Stromal cell of bone marrow (primary cell): ENCODE measurements around the gene B3GNT3.

Source experiments
- DNase-seq: peaks from one replicate; pipeline ENCODE4 v3.0.0-alpha.2; 2012; ENCODE audit warnings: low read depth

Gene B3GNT3

DNA sequence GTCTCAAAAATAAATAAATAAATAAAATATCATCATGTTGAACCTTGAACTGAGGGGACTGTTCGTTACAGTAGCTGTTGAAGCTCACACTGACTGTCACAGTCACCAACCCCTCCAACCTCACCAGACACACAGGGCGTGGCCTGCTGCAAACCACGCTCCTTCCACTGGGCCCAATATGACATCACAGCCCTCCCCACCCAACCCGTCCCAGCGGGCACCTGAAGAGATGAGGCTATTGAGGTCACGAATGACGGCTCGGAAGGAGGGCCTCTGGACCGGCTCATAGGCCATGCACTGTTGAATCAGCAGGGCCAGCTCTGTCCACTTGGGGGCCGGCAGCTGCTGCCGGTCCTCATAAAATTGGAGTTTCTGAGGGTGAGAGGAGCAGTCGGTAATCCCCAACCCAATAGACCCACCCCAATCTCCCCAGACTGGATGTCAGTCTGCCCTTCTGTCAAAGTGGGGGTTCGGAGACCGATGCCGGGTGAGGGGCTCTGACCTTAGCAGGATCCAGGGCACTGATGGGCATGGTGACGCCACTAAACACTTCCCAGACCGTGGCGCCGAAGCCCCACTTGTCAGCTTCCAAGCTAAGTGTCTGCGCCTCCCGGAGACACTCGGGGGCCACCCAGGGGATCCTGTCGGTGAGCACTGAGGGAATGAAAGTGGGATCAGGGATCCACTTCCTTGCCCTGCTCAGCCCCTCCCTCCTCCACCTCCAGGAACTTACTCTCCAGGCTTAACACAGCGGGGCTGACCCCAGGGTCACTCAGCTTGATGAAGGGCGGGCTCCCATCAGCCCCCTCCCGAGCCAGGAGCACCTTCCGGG is 39.6 kb downstream of the B3GNT3 start:
- no peak for DNase-seq

DNA sequence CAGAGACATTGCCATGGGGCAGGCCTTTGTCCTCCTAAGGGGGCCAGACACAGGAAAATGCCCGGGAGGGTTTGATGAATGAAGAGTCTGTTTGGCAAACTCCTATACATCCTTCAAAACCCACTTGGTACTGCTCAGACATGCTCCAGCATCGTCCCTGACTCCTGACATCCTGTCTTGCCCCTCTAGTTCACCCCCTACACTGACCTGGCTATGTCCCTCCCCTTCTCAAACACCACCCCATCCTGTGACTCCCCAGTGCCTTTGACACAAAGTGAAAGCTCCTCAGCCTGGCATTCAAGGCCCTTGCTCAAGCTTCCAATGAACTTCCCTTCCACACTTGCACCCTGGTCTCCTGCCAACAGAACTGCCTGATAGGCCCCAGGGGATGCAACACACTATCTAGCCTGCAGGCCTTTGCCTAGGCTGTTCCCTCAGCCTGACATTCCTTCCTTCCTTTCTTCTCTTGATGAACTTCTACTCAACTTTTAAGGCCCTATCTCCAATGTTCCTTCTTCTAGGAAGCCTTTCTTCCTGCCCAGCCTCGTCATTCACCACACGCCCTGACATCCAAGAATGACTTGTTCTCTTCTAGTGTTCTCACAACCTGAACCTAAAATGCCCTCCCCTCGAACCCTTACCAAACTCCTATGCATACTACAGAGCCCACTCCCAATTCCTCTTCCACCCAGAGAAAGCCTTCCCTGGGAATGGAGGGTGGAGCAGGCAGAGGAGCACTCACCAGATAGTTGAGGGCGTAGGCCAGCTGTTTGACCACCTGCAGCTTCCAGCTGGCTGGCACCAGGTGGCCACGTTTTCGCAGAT is 40.5 kb downstream of the B3GNT3 start:
- no peak for DNase-seq

GRCh38 chr19:17836530-17836929 is 41.6 kb downstream of the B3GNT3 start:
- no peak for DNase-seq

DNA sequence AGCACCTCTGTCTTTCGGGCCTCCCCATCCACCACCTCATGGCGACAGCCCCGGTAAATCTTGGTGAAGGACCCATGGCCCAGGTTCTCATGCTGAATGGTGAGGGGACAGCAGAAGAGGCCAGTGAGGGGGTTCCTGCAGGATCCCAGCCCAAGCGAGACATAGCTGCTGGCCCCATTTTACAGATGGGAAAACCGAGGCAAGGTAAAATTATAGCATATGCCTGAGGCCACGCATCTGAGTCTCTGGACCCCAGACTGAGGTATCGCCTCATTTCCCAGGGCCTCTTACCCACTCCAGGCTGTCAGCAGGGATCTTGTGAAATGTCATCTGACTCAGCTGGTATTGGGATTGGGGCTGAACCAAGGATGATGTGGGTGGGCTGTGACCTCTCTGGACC is 43.0 kb downstream of the B3GNT3 start:
- no peak for DNase-seq

- no peak for DNase-seq
Observed at GRCh38 chr19:17840019-17840418, 45.1 kb downstream of the B3GNT3 start.

GRCh38 chr19:17841371-17841809 is 46.5 kb downstream of the B3GNT3 start:
- DNase-seq: no peak

DNA sequence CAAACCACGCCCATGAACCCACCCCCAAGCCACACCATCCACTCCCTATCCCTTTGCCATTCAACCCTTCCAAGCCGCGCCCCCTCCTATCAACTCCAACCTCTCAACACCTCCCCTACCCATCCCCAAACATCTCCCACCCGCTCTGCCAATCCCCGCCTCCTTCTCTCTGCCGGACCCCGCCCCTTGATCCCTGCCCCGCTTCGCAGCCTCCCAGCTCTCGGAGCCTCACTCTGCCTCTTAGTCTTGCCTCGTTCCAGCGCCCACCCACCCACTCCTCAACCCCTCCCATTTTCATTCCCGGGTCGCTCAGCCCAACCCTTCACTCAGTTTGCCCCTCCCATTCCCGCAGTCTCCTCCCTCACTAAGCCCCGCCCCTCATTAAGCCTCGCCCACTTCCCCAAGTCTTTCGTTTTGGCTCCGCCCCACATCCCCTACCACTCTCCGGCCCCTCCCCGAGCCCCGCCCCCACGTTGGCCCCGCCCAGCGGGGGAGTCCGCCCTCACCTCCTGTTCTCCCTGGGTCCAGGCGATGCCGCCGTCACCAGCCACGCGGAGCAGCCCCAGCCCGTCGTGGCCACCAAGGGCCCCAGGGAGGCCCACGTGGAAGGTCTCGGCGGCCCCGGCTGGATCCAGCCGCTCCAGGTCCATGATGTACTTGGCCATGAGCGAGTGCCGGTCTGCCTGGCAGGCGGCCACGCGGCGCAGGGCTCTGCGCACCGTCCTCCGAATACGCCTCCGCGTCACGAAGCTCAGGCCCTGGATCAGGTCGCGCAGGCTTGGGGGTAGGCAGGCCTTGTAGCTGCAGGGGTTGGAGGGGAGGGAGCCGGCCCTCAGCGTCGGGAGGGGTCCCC is 47.1 kb downstream of the B3GNT3 start:
- DNase-seq: peak; percentile 31

DNA sequence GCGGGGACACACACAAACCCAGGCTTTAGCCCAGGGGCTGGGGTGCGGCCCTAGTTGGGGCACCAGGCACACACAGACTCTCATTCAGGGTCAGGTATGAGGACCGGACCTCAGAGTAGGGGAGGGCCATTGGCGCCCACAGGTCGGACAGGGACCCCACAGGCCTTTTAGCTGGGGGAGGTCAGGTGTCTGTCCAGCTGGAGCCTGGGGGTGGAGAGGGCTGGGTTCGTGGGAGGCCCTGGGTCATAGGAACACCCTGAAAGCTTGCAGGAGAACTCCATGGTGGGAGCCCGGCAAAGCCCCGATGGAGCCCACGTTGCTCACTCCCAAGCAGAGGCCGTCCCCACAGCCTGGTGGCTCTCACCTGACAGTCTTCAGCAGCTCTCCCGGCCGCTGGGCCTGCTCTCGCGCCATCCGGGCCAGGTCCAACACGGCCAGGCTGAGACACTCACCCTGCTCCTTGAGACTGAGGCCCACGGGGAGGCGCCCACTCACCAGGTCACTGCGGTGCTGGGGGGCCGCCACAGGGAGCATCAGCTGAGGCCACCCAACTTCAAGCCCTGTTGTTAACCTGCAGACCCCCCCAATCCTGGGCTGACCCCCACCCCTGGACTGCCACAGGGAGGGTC is 47.8 kb downstream of the B3GNT3 start:
- no peak for DNase-seq

GRCh38 chr19:17843292-17843827 is 48.4 kb downstream of the B3GNT3 start:
- no peak for DNase-seq

DNA sequence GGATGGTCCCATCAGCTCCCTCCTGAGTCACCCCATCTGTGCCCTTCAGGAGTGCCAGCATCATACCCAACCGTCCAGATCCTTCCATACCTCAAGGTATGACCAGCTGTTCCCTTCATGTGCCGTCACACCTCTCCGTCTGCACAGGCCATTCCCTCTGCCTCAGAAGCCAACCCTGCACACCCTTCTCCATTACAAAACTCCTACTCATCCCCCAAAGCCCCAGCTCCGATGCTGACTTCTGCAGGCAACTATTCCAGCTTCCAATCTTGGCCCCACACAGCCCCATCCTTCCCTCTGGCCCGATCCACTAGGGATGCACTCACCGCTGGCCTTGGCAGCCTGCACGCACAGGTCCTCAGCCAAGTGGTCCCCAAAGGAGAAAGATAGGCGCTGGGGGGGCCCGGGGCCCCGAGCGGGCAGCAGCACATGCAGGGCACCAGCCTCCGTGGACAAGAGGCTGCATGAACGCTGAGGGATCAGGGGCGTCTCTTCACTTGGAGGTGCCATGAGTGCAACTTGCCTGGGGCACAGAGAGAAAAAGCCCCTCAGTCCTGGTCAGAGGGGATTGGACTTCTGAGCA is 49.1 kb downstream of the B3GNT3 start:
- no peak for DNase-seq

DNA sequence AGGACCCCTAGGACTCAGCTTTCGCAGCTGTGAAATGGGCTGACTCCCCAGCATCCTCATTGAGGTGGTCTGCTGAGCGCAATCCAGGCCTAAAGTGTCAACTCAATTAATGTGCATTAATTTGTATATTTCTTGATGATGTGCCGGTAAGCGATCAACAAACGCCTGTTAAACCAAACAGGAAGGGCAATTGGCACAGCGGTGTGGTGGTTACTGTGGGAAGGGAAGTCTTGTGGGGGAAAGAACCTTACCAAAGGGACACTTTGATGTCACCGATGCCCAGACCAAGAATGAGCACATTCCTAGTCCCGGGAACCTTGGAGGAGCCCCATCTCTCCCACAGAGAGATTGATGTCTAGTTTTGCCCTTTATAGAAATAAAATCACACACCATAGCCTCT is 51.2 kb downstream of the B3GNT3 start:
- DNase-seq: no peak

- DNase-seq: peak; percentile 38
Observed at GRCh38 chr19:17847538-17848366, 52.8 kb downstream of the B3GNT3 start, which contains the start of gene JAK3. TSS of gene JAK3 (minus strand) at chr19:17847982. CDS start at chr19:17844417, 3,565 bp downstream.

- no peak for DNase-seq
Observed at GRCh38 chr19:17848595-17849292, 53.8 kb downstream of the B3GNT3 start.

GRCh38 chr19:17854061-17854460 is 59.1 kb downstream of the B3GNT3 start:
- DNase-seq: no peak

- DNase-seq: peak; percentile 22
Observed at GRCh38 chr19:17855280-17856152, 60.6 kb downstream of the B3GNT3 start.

GRCh38 chr19:17859533-17860330 is 64.8 kb downstream of the B3GNT3 start, which contains the start of gene RPL18A:
TSS of gene RPL18A (plus strand) at chr19:17859910. CDS start at chr19:17859957, 47 bp downstream.
- DNase-seq: peak; percentile 100

GRCh38 chr19:17860331-17860992 is 65.5 kb downstream of the B3GNT3 start:
- DNase-seq: no peak
